Astrocyte of the cerebellum (primary cell): Measurements from ENCODE around the gene AIF1.
A peak's percentile ranks its signal among the peaks of the same experiment; 100 is the strongest.

Source experiments
- DNase-seq: peaks from one replicate; pipeline ENCODE4 v3.0.0-alpha.2; 2011; ENCODE audit warnings: low read depth
- H3K4me3 ChIP-seq: 2 replicates; pipeline ENCODE4 v1.5.1; 2011; ENCODE audit warnings: mild to moderate bottlenecking, low read depth, low read length, moderate library complexity
- CTCF ChIP-seq: IDR thresholded peaks from 2 replicates; pipeline ENCODE4 v1.5.1; 2012; ENCODE audit warnings: low read length, low read depth, moderate library complexity, mild to moderate bottlenecking; ENCODE audit errors: missing control alignments
- in situ Hi-C: cut with HindIII; loops from 2 replicates; pipeline ENCODE4 v1.10.0; 2017; ENCODE audit warnings: low sequenced_read_pairs

AIF1 gene

GRCh38 chr6:31660381-31661261 lies 45.6 kb downstream of the AIF1 start, which contains the start of gene C6orf47:
TSS of gene C6orf47 (minus strand) at chr6:31660778. CDS start at chr6:31659947, 831 bp downstream.
- peak within 1 kb of the TSS; percentile 87 for H3K4me3 ChIP-seq
- TF ChIP-seq CTCF = no peak
- DNase-seq = peak; percentile 27
- in situ Hi-C loops = no loop called here

GRCh38 chr6:31661262-31662123 lies 46.5 kb downstream of the AIF1 start:
- in situ Hi-C loops = no loop called here
- DNase-seq = no peak
- no peak for TF ChIP-seq CTCF
- peak overlapping the region; percentile 87 for H3K4me3 ChIP-seq

- DNase-seq = no peak
- TF ChIP-seq CTCF = no peak
- in situ Hi-C loops = no loop called here
- no peak overlapping the region for H3K4me3 ChIP-seq
These were observed 47.2 kb downstream of the AIF1 start for GRCh38 chr6:31662124-31662723.

- TF ChIP-seq CTCF = no peak
- DNase-seq = no peak
- in situ Hi-C loops = no loop called here
- peak overlapping the region; percentile 95 for H3K4me3 ChIP-seq
These were observed 48.3 kb downstream of the AIF1 start for GRCh38 chr6:31663126-31663960.

- in situ Hi-C loops = no loop called here
- TF ChIP-seq CTCF = no peak
- peak overlapping the region; percentile 95 for H3K4me3 ChIP-seq
- DNase-seq = peak; percentile 37
These were observed 49.1 kb downstream of the AIF1 start for GRCh38 chr6:31663961-31664789.
